PC-3 (cell line): ENCODE data around the gene KIF21A. TPM values are rescaled to one million over a fixed set of nuclear protein-coding genes. Genes with fewer than 3 reads are reported as not detected.

ENCODE experiments used
- ATAC-seq: fragments of 200-7000 bp; cut with Tn5 transposase; 2 replicates; pipeline ENCODE4 v1.9.1; 2020; ENCODE audit warnings: mild to moderate bottlenecking, moderate library complexity
- BruUV-seq: library from RNA; stranded (reverse); fragments of 400-500 nt; replicated peaks from 2 replicates; lab custom pipeline; 2021; lab: Mats Ljungman, UMichigan
- CTCF ChIA-PET: fragments of 300-600 bp; sonication (Branson Sonifier 250); formaldehyde crosslinking; loops from one replicate; lab custom pipeline; 2022; ENCODE audit warnings: antibody characterized with exemption; lab: Charles Lee
- POLR2A ChIA-PET: fragments of 300-600 bp; sonication (Branson Sonifier 250); formaldehyde crosslinking; loops from one replicate; lab custom pipeline; 2022; ENCODE audit warnings: antibody characterized with exemption; ENCODE audit not compliant: unreplicated experiment; lab: Charles Lee
- DNase-seq: peaks from one replicate; pipeline ENCODE4 v3.0.0-alpha.2; 2015
- H2AFZ ChIP-seq: fragments of 300-600 bp; sonication (generic); 2 replicates; pipeline ENCODE4 v1.6.0; 2016; ENCODE audit warnings: antibody characterized with exemption, low read length
- H3F3A ChIP-seq: fragments of 300-600 bp; sonication (generic); one replicate; pipeline ENCODE4 v1.6.0; 2017; ENCODE audit warnings: antibody characterized with exemption, low read length, control low read depth, mild to moderate bottlenecking; ENCODE audit not compliant: unreplicated experiment
- H3K27ac ChIP-seq: fragments of 300-600 bp; sonication (generic); 2 replicates; pipeline ENCODE4 v1.5.1; 2016; ENCODE audit warnings: mild to moderate bottlenecking, low read length
- H3K27me3 ChIP-seq: fragments of 300-600 bp; sonication (generic); 2 replicates; pipeline ENCODE4 v1.6.1; 2016; ENCODE audit warnings: low read length, mixed read lengths
- H3K36me3 ChIP-seq: fragments of 300-600 bp; sonication (generic); 2 replicates; pipeline ENCODE4 v1.6.1; 2016; ENCODE audit warnings: low read depth, mixed run types, low read length, mixed read lengths
- H3K4me1 ChIP-seq: fragments of 300-600 bp; sonication (generic); 2 replicates; pipeline ENCODE4 v1.5.1; 2016; ENCODE audit warnings: low read length; ENCODE audit not compliant: insufficient read depth
- H3K4me2 ChIP-seq: fragments of 300-600 bp; sonication (generic); 2 replicates; pipeline ENCODE4 v1.6.0; 2016; ENCODE audit warnings: low read length
- H3K4me3 ChIP-seq: fragments of 300-600 bp; sonication (generic); 2 replicates; pipeline ENCODE4 v1.5.1; 2016; ENCODE audit warnings: mild to moderate bottlenecking, low read length, mixed read lengths
- H3K79me2 ChIP-seq: fragments of 300-600 bp; sonication (generic); 2 replicates; pipeline ENCODE4 v1.6.1; 2017; ENCODE audit warnings: low read length, mixed read lengths
- H3K9ac ChIP-seq: fragments of 300-600 bp; sonication (generic); 2 replicates; pipeline ENCODE4 v1.6.0; 2016; ENCODE audit warnings: mild to moderate bottlenecking, low read length
- H3K9me2 ChIP-seq: fragments of 300-600 bp; sonication (generic); replicated peaks from 2 replicates; pipeline ENCODE4 v1.6.1; 2016; ENCODE audit warnings: mixed run types, low read length, mixed read lengths
- H3K9me3 ChIP-seq: fragments of 300-600 bp; sonication (generic); 2 replicates; pipeline ENCODE4 v1.6.1; 2016; ENCODE audit warnings: low read length, mixed read lengths
- H4K20me1 ChIP-seq: fragments of 300-600 bp; sonication (generic); 2 replicates; pipeline ENCODE4 v1.6.1; 2016; ENCODE audit warnings: low read length, mixed read lengths
- CTCF ChIP-seq: fragments of 300-600 bp; sonication (generic); conservative IDR thresholded peaks from 2 replicates; pipeline ENCODE4 v1.5.1; 2017; ENCODE audit warnings: antibody characterized with exemption, low read depth, mild to moderate bottlenecking, low read length
- EZH2 ChIP-seq: fragments of 300-600 bp; sonication (generic); IDR thresholded peaks from one replicate; pipeline ENCODE4 v1.6.1; 2017; ENCODE audit warnings: antibody characterized with exemption, mild to moderate bottlenecking, low read length; ENCODE audit not compliant: unreplicated experiment
- EZH2phosphoT487 ChIP-seq: fragments of 300-600 bp; sonication (generic); IDR thresholded peaks from 2 replicates; pipeline ENCODE4 v1.6.1; 2018; ENCODE audit warnings: mild to moderate bottlenecking, antibody characterized with exemption, low read length, borderline replicate concordance
- intact Hi-C: fragments of 100-400 bp; cut with micrococcal nuclease; formaldehyde crosslinking; loops from 2 replicates; pipeline ENCODE4 v1.9.0; 2023
- total RNA-seq: library from RNA; depleted of rRNA; stranded (reverse); fragments of >200 nt; gene quantifications from 2 replicates; pipeline ENCODE4 v1.2.3, GENCODE V29; 2014

KIF21A gene
- total RNA-seq, 1 experiment from 2014 or later, result 25.1 TPM

GRCh38 chr12:39413836-39414771 is 28.8 kb downstream of the KIF21A start:
- H3K4me3 ChIP-seq, result no peak overlapping the region
- no peaks in the 10 kb centered on the region for H3K9me2 ChIP-seq
- no peaks in the 10 kb centered on the region for H4K20me1 ChIP-seq
- 0 out of 2 replicates have a peak, but pooled peaks cover 3% of the 10 kb centered on the region for H3K36me3 ChIP-seq
- CTCF ChIA-PET, result interaction anchor here (0.6 kb wide), 1 partner anchor 85 kb away, joined by 3 read pairs; no protein-coding TSS in a partner anchor
- no peaks in the 10 kb centered on the region for H3K9me3 ChIP-seq
- no peak overlapping the region for H3K4me2 ChIP-seq
- TF ChIP-seq EZH2, result no peak
- TF ChIP-seq CTCF, result no peak
- peaks cover 7% of the 10 kb centered on the region; the same call in 1 of the 2 replicates for H3K4me1 ChIP-seq
- POLR2A ChIA-PET, result interaction anchor here (0.5 kb wide), 1 partner anchor 29 kb away, joined by 3 read pairs; no protein-coding TSS in a partner anchor
- BruUV-seq, result no TSS peak
- H3F3A ChIP-seq, result no peaks in the 10 kb centered on the region
- H3K9ac ChIP-seq, result no peak overlapping the region
- peaks cover 19% of the 10 kb centered on the region; the same call in 1 of the 2 replicates for H3K79me2 ChIP-seq
- intact Hi-C loops, result no loop called here
- H3K27ac ChIP-seq, result no peak overlapping the region
- H3K27me3 ChIP-seq, result no peaks in the 10 kb centered on the region
- DNase-seq, result no peak
- ATAC-seq, result no peak
- H2AFZ ChIP-seq, result no peak overlapping the region

GRCh38 chr12:39412210-39412609 is 30.7 kb downstream of the KIF21A start:
- H3K9me2 ChIP-seq, result no peaks in the 10 kb centered on the region
- ATAC-seq (no peak), DNase-seq (no peak)
- no peak overlapping the region for H3K9ac ChIP-seq
- TF ChIP-seq CTCF (no peak), EZH2 (no peak), EZH2phosphoT487 (no peak)
- intact Hi-C loops, result no loop called here
- BruUV-seq, result no TSS peak
- H3K4me2 ChIP-seq, result no peak overlapping the region
- ChIA-PET POLR2A (no interaction called here), CTCF (no interaction called here)
- no peaks in the 10 kb centered on the region for H3K27me3 ChIP-seq
- H3K4me3 ChIP-seq, result no peak overlapping the region
- no peak overlapping the region for H3K27ac ChIP-seq
- peaks cover 14% of the 10 kb centered on the region; the same call in 1 of the 2 replicates for H3K79me2 ChIP-seq
- H2AFZ ChIP-seq, result no peak overlapping the region
- H3K9me3 ChIP-seq, result no peaks in the 10 kb centered on the region
- no peaks in the 10 kb centered on the region for H3F3A ChIP-seq
- H4K20me1 ChIP-seq, result no peaks in the 10 kb centered on the region
- H3K36me3 ChIP-seq, result 0 out of 2 replicates have a peak, but pooled peaks cover 3% of the 10 kb centered on the region
- peaks cover 7% of the 10 kb centered on the region; the same call in 1 of the 2 replicates for H3K4me1 ChIP-seq

DNA sequence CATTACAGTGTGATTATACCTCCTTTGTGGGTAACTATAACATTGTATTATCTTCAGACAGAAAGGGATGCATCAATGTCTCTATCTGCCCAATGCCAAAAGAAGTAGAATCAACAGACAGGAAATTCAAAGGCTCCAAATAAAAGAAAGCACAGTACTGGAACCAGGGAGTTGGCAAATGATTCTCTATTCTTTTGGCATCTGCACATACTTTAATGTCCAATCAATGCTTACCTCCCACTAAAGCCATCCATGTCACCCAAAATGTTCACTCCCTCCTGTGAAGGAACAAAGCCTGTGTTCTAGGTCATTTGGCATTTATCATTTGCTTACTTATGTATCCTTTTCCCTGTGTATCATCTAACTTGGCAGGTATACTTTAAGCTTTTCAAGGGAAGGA is 36.7 kb downstream of the KIF21A start:
- H3K9ac ChIP-seq, result no peak overlapping the region
- H3K4me2 ChIP-seq, result no peak overlapping the region
- no peak overlapping the region for H3K4me3 ChIP-seq
- H3K36me3 ChIP-seq, result no peaks in the 10 kb centered on the region
- no peaks in the 10 kb centered on the region for H3K9me3 ChIP-seq
- TF ChIP-seq CTCF, result no peak
- no peak for TF ChIP-seq EZH2
- no peak for TF ChIP-seq EZH2phosphoT487
- BruUV-seq, result no TSS peak
- H3F3A ChIP-seq, result no peaks in the 10 kb centered on the region
- H3K9me2 ChIP-seq, result no peaks in the 10 kb centered on the region
- DNase-seq (no peak), ATAC-seq (no peak)
- intact Hi-C loops, result no loop called here
- no peaks in the 10 kb centered on the region for H3K27me3 ChIP-seq
- H2AFZ ChIP-seq, result no peak overlapping the region
- ChIA-PET CTCF (no interaction called here), POLR2A (no interaction called here)
- no peaks in the 10 kb centered on the region for H3K4me1 ChIP-seq
- H3K27ac ChIP-seq, result no peak overlapping the region
- H4K20me1 ChIP-seq, result no peaks in the 10 kb centered on the region
- H3K79me2 ChIP-seq, result peaks cover 24% of the 10 kb centered on the region
